GM18511 (cell line): ENCODE data around the gene NAV1.
A peak's percentile ranks its signal among the peaks of the same experiment; 100 is the strongest.
"Not testable (repeated sequence)": the region's sequence is repeated elsewhere in the genome, so short reads cannot be mapped to it uniquely, and the experiment has no call there.

ENCODE experiments used
- ATAC-seq: cut with Tn5 transposase; IDR thresholded peaks from one replicate; pipeline ENCODE4 v1.9.1; 2021; ENCODE audit warnings: mild to moderate bottlenecking, moderate library complexity; ENCODE audit not compliant: unreplicated experiment

NAV1 gene

GRCh38 chr1:201562257-201562656 lies 23.3 kb downstream of the NAV1 start:
- ATAC-seq: no peak

DNA sequence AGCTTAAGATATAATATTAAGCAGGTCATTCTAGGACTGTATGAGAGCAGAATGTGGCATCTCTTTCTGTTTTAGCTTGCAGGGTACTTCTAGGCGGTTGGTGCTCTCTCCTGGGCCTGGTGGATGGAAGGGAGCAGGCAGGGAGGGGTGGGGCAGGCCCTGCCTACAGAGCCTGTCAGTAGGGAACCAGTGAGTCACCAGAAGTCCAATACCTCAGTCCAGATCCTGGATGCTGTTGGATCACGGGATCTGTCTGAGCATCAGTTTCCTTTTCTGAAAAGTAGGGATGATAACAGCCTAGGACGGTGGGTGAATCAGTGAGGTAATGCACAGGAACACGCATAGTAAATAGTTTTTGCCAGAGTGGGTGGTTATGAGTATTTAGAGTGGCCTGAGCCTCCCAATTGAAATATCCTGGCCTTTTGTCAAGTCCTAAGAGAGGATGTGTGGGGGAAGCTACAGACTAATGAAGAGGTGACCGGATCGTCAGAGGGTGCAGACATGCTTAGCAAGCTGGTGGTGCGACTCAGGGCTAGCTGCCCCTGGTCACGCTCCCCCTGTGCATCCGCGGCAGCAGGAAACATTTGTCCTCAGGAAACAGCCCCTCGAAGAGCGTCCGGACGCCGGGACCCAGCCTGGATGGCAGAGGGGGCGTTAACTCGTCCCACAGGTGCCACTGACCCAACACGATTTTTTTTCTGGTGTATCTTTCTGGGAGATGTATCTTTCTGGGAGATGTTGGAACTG lies 23.9 kb downstream of the NAV1 start:
- ATAC-seq: no peak

DNA sequence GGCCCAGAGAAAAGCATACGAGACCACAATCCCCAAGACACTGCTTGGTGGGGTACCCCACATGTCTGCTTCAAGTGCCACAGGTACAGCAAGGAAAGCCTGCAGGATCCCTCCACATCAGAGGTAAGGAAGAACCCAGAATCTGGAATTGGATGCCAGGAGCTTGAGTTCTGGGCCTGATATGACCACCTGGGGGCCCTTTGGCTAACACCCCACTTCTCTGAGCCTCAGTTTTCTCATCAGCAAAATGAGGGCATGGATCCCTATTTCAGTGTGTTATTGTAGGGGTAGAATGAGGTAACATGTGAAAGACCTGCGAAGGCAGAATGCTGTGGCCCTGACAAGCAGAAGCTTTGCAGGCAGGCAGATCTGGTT lies 24.5 kb downstream of the NAV1 start:
- ATAC-seq: no peak

DNA sequence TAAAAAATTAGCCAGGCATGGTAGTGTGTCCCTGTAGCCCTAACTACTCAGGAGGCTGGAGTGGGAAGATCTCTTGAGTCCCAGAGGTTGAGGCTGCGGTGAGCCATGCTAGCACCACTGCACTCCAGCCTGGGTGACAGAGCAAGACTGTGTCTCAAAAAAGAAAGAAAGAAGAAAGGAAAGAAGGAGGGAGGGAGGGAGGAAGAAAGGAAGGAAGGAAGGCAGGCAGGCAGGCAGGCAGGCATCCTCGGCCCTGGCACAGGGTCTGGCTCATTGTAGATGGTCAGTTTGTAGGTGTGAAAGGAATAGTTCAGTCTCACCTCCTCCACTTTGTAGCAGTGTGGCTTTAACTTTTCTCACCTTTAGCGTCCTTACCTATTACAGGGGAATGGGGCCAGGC lies 25.0 kb downstream of the NAV1 start:
- no peak for ATAC-seq

DNA sequence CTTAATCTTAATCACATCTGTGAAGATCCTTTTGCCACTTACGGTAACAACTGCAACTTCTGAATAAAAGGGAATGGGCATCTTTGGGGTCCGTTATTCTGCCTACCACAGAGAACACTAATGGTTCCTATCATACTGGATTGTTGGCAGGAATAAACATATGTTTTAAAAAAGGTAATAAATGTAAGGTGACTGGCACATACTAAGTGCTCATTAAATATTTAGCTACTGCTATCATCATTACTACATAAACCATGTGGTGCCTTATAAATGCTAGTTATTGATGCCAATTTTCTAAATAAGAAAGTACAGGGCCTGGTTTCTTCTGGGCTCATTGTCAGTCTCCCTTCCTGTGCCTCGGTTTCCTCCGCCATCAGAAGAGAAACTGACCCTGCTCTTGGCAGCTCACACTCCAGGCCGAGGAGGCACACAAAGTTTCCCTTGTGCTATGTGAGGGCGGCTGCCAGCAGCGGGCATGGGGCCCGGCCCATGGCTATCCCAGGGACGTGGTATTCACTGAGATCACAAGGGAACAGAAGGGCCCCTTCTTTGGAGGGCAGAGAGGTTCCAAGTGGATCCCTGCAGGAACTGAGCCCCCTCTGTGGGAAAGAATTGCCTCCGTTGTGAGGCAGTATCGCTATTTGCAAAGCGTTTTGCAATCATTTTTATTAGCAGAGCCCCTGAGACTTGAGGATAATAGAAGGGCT lies 26.2 kb downstream of the NAV1 start:
- ATAC-seq: no peak

DNA sequence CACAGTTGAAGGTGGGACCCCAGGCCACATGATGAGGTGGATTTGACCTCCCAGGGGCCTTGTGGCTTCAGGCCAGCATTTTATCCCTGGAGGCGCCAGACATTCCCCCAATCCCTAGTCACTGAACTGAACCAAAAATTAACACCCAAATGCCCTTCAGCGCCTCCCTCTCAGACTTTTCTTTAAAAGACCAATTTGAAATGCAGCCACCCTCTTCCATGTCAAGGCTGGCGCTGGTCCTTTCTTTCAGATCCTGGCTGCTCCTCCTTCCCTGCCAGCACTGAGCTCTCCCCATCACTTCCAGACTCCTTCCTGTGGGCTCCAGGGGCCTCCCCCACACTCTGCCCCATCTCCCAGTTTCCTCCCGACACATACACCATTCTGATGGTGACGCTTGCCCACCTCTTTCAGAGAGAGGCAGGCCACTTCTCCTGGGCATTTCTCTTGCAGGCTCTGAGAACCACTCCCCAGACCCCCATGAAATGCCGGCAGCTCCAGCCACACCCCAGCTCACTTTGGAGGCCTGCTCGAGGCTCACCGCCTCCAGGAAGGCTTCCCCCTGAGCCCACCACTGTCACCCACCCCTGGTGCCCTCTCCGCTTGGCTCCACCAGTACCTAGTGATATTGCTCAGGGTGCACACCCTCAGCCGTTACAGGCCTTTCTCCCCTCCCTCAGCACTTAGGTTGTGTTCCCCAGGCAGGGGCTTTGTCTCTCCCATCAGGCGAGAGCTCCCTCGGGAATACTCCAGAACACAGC lies 27.0 kb downstream of the NAV1 start:
- no peak for ATAC-seq

DNA sequence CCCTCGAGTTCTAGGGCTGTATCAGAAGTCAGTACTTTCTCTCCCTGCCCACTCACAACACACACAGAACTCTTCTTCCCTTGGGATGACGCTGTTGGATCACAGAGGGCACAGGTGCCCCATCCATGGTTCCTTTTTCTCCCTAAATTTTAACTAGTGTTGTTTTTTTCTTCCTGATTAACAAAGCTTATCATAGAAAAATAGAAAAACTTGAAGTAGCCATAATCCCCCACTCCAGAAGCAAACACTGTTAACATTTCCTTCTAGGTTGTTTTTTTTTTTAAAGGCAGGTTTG lies 27.5 kb downstream of the NAV1 start:
- no peak for ATAC-seq

GRCh38 chr1:201566933-201567801 lies 28.2 kb downstream of the NAV1 start:
- no peak for ATAC-seq

- no peak for ATAC-seq
These were observed 29.3 kb downstream of the NAV1 start for GRCh38 chr1:201568265-201568664.

DNA sequence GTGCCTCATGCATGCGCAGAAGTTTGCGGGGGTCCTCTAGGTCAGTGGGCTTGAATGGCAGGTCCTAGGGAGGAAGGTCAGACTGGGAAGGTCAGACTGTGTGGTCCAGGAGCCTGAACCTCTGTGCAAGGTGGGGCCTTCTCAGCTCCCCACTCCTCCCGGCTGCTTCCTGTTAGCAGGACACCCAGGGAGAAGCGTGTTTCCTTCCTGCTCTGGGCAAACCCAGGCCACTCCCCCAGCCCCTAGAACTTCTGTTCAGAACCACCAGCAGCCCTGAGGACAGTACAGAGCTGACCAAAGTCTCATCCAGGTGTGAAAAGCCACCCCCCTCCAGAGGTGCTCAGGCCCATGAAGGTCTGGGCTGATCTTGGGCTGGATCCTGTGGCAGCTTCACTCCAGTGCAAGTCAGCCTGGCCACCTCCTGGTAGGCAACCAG lies 29.9 kb downstream of the NAV1 start:
- no peak for ATAC-seq

GRCh38 chr1:201570181-201570885 lies 31.4 kb downstream of the NAV1 start:
- ATAC-seq: no peak

DNA sequence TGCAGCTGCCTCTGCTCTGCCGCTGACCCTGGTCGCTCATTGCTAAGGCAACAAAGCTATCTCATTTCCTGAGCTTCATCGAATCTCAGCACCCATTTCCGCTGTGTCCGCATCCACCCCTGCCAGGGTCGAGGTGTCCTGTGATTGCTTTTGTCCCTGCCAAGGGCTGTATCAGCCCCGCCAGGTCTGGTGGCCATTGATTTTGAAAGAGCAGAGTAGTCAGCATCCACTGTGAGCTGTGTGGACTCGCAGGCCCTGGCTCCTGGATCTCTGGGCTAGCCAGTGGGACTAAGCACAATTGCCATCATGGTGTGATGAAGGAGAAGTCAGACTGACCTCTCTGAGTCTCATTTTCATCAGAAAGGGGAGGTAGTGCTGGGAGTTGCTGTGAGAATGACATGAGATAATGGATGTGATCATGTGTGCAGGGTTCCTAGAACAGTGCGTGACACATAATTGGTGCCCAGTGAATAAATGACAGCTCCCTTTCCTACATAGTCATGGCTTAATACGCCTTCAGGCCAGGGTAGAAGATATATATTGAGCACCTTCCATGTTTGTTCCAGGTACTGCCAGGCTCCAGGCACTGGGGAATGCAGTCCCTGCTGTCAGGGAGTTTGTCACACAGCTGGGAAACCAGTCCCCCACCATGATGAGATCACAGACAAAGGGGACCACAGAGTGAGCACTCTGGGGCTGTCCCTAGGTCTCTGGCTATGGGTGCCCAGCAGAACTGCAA lies 32.1 kb downstream of the NAV1 start:
- ATAC-seq: peak; percentile 82

- ATAC-seq: no peak
These were observed 34.1 kb downstream of the NAV1 start for GRCh38 chr1:201573030-201573429.

- no peak for ATAC-seq
These were observed 35.0 kb downstream of the NAV1 start for GRCh38 chr1:201573923-201574322.

GRCh38 chr1:201575912-201576311 lies 37.0 kb downstream of the NAV1 start:
- ATAC-seq: no peak

DNA sequence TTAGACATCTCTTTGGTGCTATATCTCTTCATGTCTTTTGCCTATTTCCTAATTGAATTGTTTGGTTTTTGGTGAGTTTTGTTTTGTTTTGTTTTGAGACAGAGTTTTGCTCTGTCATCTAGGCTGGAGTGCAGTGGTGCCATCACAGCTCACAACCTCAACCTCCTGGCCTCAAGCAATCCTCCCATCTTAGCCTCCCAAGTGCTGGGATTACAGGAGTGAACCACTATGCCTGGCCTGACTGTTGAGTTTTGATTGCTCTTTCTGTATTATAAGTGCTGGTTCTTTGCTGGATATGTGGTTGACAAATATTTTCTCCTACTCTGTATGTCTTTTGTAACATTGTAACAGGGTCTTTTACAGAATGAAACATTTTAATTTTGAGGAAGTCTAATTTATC lies 38.0 kb downstream of the NAV1 start:
- ATAC-seq: no peak

GRCh38 chr1:201578008-201578888 lies 39.3 kb downstream of the NAV1 start:
- no peak for ATAC-seq

- ATAC-seq: not testable (repeated sequence)
These were observed 42.4 kb downstream of the NAV1 start for GRCh38 chr1:201581371-201581770.
